HCT116 (cell line): Measurements from ENCODE around the gene MACROD1. TPM values are rescaled to one million over a fixed set of nuclear protein-coding genes. Genes with fewer than 3 reads are reported as not detected.

Source experiments
- ATAC-seq: fragments of 200-7000 bp; cut with Tn5 transposase; 2 replicates; pipeline ENCODE4 v1.9.1; 2020; ENCODE audit warnings: mild to moderate bottlenecking, moderate library complexity
- BruUV-seq: library from RNA; stranded (reverse); fragments of 400-500 nt; replicated peaks from 2 replicates; lab custom pipeline; 2021; lab: Mats Ljungman, UMichigan
- CTCF ChIA-PET: fragments of 300-600 bp; sonication (Branson Sonifier 250); formaldehyde crosslinking; loops from one replicate; lab custom pipeline; 2021; ENCODE audit warnings: antibody characterized with exemption; lab: Charles Lee
- POLR2A ChIA-PET: fragments of 300-600, 350-600 bp; sonication (Branson Sonifier 250); formaldehyde crosslinking; loops from one replicate; lab custom pipeline; 2021; ENCODE audit warnings: antibody characterized with exemption; lab: Charles Lee
- RAD21 ChIA-PET, 2 experiments: fragments of 300-600 bp; sonication (Branson Sonifier 250); formaldehyde crosslinking; loops; one replicate each; lab custom pipeline; 2023; ENCODE audit warnings: low total read pairs in 2 of 2; ENCODE audit not compliant: uncharacterized antibody in 2 of 2, unreplicated experiment in 2 of 2, low non-redundant PET in 1 of 2; lab: Charles Lee
- DNase-seq: peaks from one replicate; pipeline ENCODE4 v3.0.0-alpha.2; 2010; ENCODE audit warnings: low read depth, low spot score
- H2AFZ ChIP-seq: fragments of 200-600 bp; shearing (Covaris generic), sonication (generic); 2 replicates; pipeline ENCODE4 v1.6.1; 2017; ENCODE audit warnings: low read depth, mixed run types, mixed read lengths, antibody characterized with exemption, low read length; ENCODE audit not compliant: poor library complexity, severe bottlenecking
- H3K27ac ChIP-seq: 2 replicates; pipeline ENCODE4 v1.5.1; 2012; ENCODE audit warnings: low read depth, low read length
- H3K27me3 ChIP-seq: fragments of 200-600 bp; sonication (generic); 2 replicates; pipeline ENCODE4 v1.6.1; 2016; ENCODE audit warnings: mixed run types, low read length, mixed read lengths; ENCODE audit not compliant: insufficient read depth
- H3K36me3 ChIP-seq, 2 experiments: fragments of 200-500 bp in 1 of 2; fragments of 200-600 bp in 1 of 2; sonication (Bioruptor generic) in 1 of 2; sonication (generic) in 1 of 2; 2 replicates each; pipeline versions ENCODE4 v1.5.1 to v1.6.1; 2014 to 2016; ENCODE audit warnings: low read length in 2 of 2, inconsistent platforms in 1 of 2, mixed read lengths in 1 of 2, mixed run types in 1 of 2; ENCODE audit not compliant: insufficient read depth in 2 of 2, control insufficient read depth in 1 of 2
- H3K4me1 ChIP-seq, 2 experiments: fragments of 200-600 bp in 1 of 2; sonication (generic) in 1 of 2; 2 replicates each; pipeline versions ENCODE4 v1.5.1 to v1.6.1; 2012 to 2017; ENCODE audit warnings: low read length in 2 of 2, inconsistent platforms in 1 of 2, mild to moderate bottlenecking in 1 of 2, mixed read lengths in 1 of 2, mixed run types in 1 of 2, moderate library complexity in 1 of 2; ENCODE audit not compliant: insufficient read depth in 2 of 2, control insufficient read depth in 1 of 2
- H3K4me2 ChIP-seq: fragments of 200-600 bp; sonication (generic); 2 replicates; pipeline ENCODE4 v1.6.1; 2017; ENCODE audit warnings: mixed run types, low read length, mixed read lengths
- H3K4me3 ChIP-seq, 2 experiments: fragments of 200-600 bp in 1 of 2; sonication (generic) in 1 of 2; replicated peaks in 1 of 2; 2 replicates each; pipeline ENCODE4 v1.5.1; 2011 to 2016; ENCODE audit warnings: low read length in 2 of 2, control low read depth in 1 of 2, low read depth in 1 of 2, mild to moderate bottlenecking in 1 of 2, mixed read lengths in 1 of 2, mixed run types in 1 of 2
- H3K79me2 ChIP-seq: fragments of 200-600 bp; sonication (generic); 2 replicates; pipeline ENCODE4 v1.6.1; 2017; ENCODE audit warnings: mild to moderate bottlenecking, mixed run types, low read length, moderate library complexity, mixed read lengths; ENCODE audit not compliant: insufficient read depth
- H3K9ac ChIP-seq: fragments of 200-600 bp; sonication (generic); 2 replicates; pipeline ENCODE4 v1.6.1; 2016; ENCODE audit warnings: low read length, mixed read lengths
- H3K9me2 ChIP-seq: fragments of 200-600 bp; sonication (generic), shearing (Covaris generic); 2 replicates; pipeline ENCODE4 v1.6.1; 2017; ENCODE audit warnings: mixed run types, mild to moderate bottlenecking, moderate library complexity; ENCODE audit not compliant: insufficient read depth
- H3K9me3 ChIP-seq, 2 experiments: fragments of 200-500 bp in 1 of 2; fragments of 200-600 bp in 1 of 2; sonication (Bioruptor generic) in 1 of 2; sonication (generic) in 1 of 2; 2 replicates each; pipeline ENCODE4 v1.6.1; 2014 to 2017; ENCODE audit warnings: low read length in 2 of 2, mixed read lengths in 2 of 2, inconsistent platforms in 1 of 2, low read depth in 1 of 2, mild to moderate bottlenecking in 1 of 2, mixed run types in 1 of 2, moderate library complexity in 1 of 2; ENCODE audit not compliant: control insufficient read depth in 1 of 2, insufficient read depth in 1 of 2
- H4K20me1 ChIP-seq: fragments of 200-600 bp; sonication (generic), shearing (Covaris generic); 2 replicates; pipeline ENCODE4 v1.6.1; 2017; ENCODE audit warnings: mixed run types, mild to moderate bottlenecking, moderate library complexity; ENCODE audit not compliant: insufficient read depth
- CBX3 ChIP-seq: IDR thresholded peaks from 2 replicates; pipeline ENCODE4 v1.6.1; 2012; ENCODE audit warnings: low read depth
- CTCF ChIP-seq, 3 experiments: fragments of 200-600 bp in 1 of 3; sonication (generic) in 1 of 3; IDR thresholded peaks in 2 of 3; conservative IDR thresholded peaks in 1 of 3; 2 replicates each; pipeline ENCODE4 v1.5.1; 2012 to 2017; ENCODE audit warnings: low read depth in 2 of 3, low read length in 2 of 3, antibody characterized with exemption in 1 of 3, borderline replicate concordance in 1 of 3, control low read depth in 1 of 3, mild to moderate bottlenecking in 1 of 3, mixed read lengths in 1 of 3, mixed run types in 1 of 3, moderate library complexity in 1 of 3; ENCODE audit not compliant: insufficient read depth in 1 of 3
- EGR1 ChIP-seq: IDR thresholded peaks from 2 replicates; pipeline ENCODE4 v1.6.1; 2012; ENCODE audit warnings: low read depth
- ELF1 ChIP-seq: IDR thresholded peaks from 2 replicates; pipeline ENCODE4 v1.6.1; 2012; ENCODE audit warnings: low read depth, borderline replicate concordance
- EZH2 ChIP-seq: fragments of 200-600 bp; sonication (generic); IDR thresholded peaks from 2 replicates; pipeline ENCODE4 v1.6.1; 2017; ENCODE audit warnings: antibody characterized with exemption, mixed run types
- EZH2phosphoT487 ChIP-seq: fragments of 200-600 bp; IDR thresholded peaks from 2 replicates; pipeline ENCODE4 v1.6.1; 2018; ENCODE audit warnings: antibody characterized with exemption, borderline replicate concordance
- FOSL1 ChIP-seq: IDR thresholded peaks from 2 replicates; pipeline ENCODE4 v1.6.1; 2012; ENCODE audit warnings: low read depth
- JUND ChIP-seq: IDR thresholded peaks from 2 replicates; pipeline ENCODE4 v1.6.1; 2012
- MAX ChIP-seq: IDR thresholded peaks from 2 replicates; pipeline ENCODE4 v1.6.1; 2012
- POLR2A ChIP-seq: IDR thresholded peaks from 2 replicates; pipeline ENCODE4 v1.7.0; 2011; ENCODE audit warnings: borderline replicate concordance; ENCODE audit not compliant: insufficient read depth, insufficient read length; ENCODE audit errors: extremely low read depth
- POLR2AphosphoS5 ChIP-seq: IDR thresholded peaks from 2 replicates; pipeline ENCODE4 v1.6.1; 2011; ENCODE audit warnings: mild to moderate bottlenecking, low read depth, low read length, moderate library complexity
- RAD21 ChIP-seq: IDR thresholded peaks from 2 replicates; pipeline ENCODE4 v1.6.1; 2012; ENCODE audit warnings: low read depth, mild to moderate bottlenecking
- REST ChIP-seq: IDR thresholded peaks from 2 replicates; pipeline ENCODE4 v1.6.1; 2012; ENCODE audit warnings: low read depth
- SP1 ChIP-seq: IDR thresholded peaks from 2 replicates; pipeline ENCODE4 v1.6.1; 2012; ENCODE audit warnings: low read depth
- SRF ChIP-seq: IDR thresholded peaks from 2 replicates; pipeline ENCODE4 v1.6.1; 2012; ENCODE audit warnings: low read depth
- ZBTB33 ChIP-seq: IDR thresholded peaks from 2 replicates; pipeline ENCODE4 v1.6.1; 2011; ENCODE audit warnings: mild to moderate bottlenecking, low read length, moderate library complexity; ENCODE audit not compliant: insufficient replicate concordance; ENCODE audit errors: extremely low read depth
- ZFX ChIP-seq: fragments of 450-650 bp; IDR thresholded peaks from 2 replicates; pipeline ENCODE4 v1.6.1; 2017
- ZNF274 ChIP-seq: fragments of 200-500 bp; sonication (Bioruptor generic); IDR thresholded peaks from 2 replicates; pipeline ENCODE4 v1.6.1; 2014; ENCODE audit warnings: mild to moderate bottlenecking, low read depth, low read length, inconsistent platforms
- intact Hi-C: fragments of 100-400 bp; cut with micrococcal nuclease; formaldehyde crosslinking; loops from 2 replicates; pipeline ENCODE4 v1.10.0; 2022
- total RNA-seq: library from RNA; stranded (reverse); gene quantifications from one replicate; pipeline ENCODE4 v1.2.1, GENCODE V29; 2021; ENCODE audit not compliant: unreplicated experiment

MACROD1 gene
- total RNA-seq, 1 experiment from 2014 or later, result 61.1 TPM

GRCh38 chr11:64121663-64122410 is 44.1 kb downstream of the MACROD1 start:
- no TSS peak for BruUV-seq
- DNase-seq, result no peak
- Histone ChIP-seq H3K4me3 (no peak overlapping the region), H3K27ac (no peak overlapping the region), H3K36me3 (no peaks in the 10 kb centered on the region), H3K79me2 (no peaks in the 10 kb centered on the region), H3K9me2 (no peaks in the 10 kb centered on the region), H3K4me1 (no peaks in the 10 kb centered on the region; a peak in 1 of 4 replicates), H3K9me3 (no peaks in the 10 kb centered on the region), H3K9ac (no peak overlapping the region), H2AFZ (no peak overlapping the region), H3K27me3 (no peaks in the 10 kb centered on the region), H4K20me1 (no peaks in the 10 kb centered on the region), H3K4me2 (no peak overlapping the region)
- ChIA-PET RAD21 (no interaction called here), POLR2A (no interaction called here), CTCF (interaction anchor here (0.6 kb wide), 1 partner anchor 1408 kb away, joined by 3 read pairs; no protein-coding TSS in a partner anchor)
- TF ChIP-seq RAD21, result no peak
- no peak for TF ChIP-seq ZFX
- TF ChIP-seq SRF, result no peak
- no peak for TF ChIP-seq MAX
- no peak for TF ChIP-seq ELF1
- TF ChIP-seq ZNF274, result no peak
- no peak for TF ChIP-seq SP1
- no peak for TF ChIP-seq EZH2
- TF ChIP-seq REST, result no peak
- TF ChIP-seq CBX3, result no peak
- no peak for TF ChIP-seq FOSL1
- TF ChIP-seq POLR2A, result no peak
- no peak for TF ChIP-seq EZH2phosphoT487
- TF ChIP-seq CTCF (IDR thresholded peaks at IDR 0.05 in 2 of 3, conservative IDR thresholded peaks at IDR 0.05 in 1 of 3; ENCODE audit: borderline replicate concordance in 1 of 3, insufficient read depth in 1 of 3, low read depth in 2 of 3, low read length in 2 of 3), result no peak
- TF ChIP-seq ZBTB33, result no peak
- TF ChIP-seq POLR2AphosphoS5, result no peak
- TF ChIP-seq EGR1, result no peak
- no peak for TF ChIP-seq JUND
- ATAC-seq, result no peak
- intact Hi-C loops, result no loop called here
